ENCODE data around the gene EPB41L2.

Gene EPB41L2

GRCh38 chr6:131084982-131085381, 21.9 kb upstream of the EPB41L2 start:
- Histone ChIP-seq H3K9ac (no peak overlapping the region), H3K36me3 (ENCODE audit: insufficient read depth) (no peaks in the 10 kb centered on the region), H4K20me1 (ENCODE audit: insufficient read depth) (no peaks in the 10 kb centered on the region), H3K27ac (no peak overlapping the region), H3K4me1 (ENCODE audit: low read depth, poor library complexity, severe bottlenecking) (no peaks in the 10 kb centered on the region), H3K4me2 (no peak overlapping the region), H3K27me3 (ENCODE audit: insufficient read depth, low read depth) (no peaks in the 10 kb centered on the region), H3K79me2 (ENCODE audit: insufficient read depth, low read depth) (no peaks in the 10 kb centered on the region), H2AFZ (ENCODE audit: low read depth) (no peak overlapping the region), H3K4me3 (IDR thresholded peaks at IDR 0.05; ENCODE audit: insufficient read depth, low read depth, low read length) (no peak overlapping the region)
- TF ChIP-seq CTCF (conservative IDR thresholded peaks at IDR 0.05; ENCODE audit: low read depth, low read length) = no peak

GRCh38 chr6:131083687-131084086, 20.6 kb upstream of the EPB41L2 start:
- Histone ChIP-seq H3K4me3 (IDR thresholded peaks at IDR 0.05; ENCODE audit: insufficient read depth, low read depth, low read length) (no peak overlapping the region), H3K4me2 (no peak overlapping the region), H3K27ac (no peak overlapping the region), H3K36me3 (ENCODE audit: insufficient read depth) (no peaks in the 10 kb centered on the region), H4K20me1 (ENCODE audit: insufficient read depth) (no peaks in the 10 kb centered on the region), H3K27me3 (ENCODE audit: insufficient read depth, low read depth) (no peaks in the 10 kb centered on the region), H2AFZ (ENCODE audit: low read depth) (no peak overlapping the region), H3K9ac (no peak overlapping the region), H3K4me1 (ENCODE audit: low read depth, poor library complexity, severe bottlenecking) (no peaks in the 10 kb centered on the region), H3K79me2 (ENCODE audit: insufficient read depth, low read depth) (no peaks in the 10 kb centered on the region)
- no peak for TF ChIP-seq CTCF (conservative IDR thresholded peaks at IDR 0.05; ENCODE audit: low read depth, low read length)

GRCh38 chr6:131082335-131082734, 19.3 kb upstream of the EPB41L2 start:
- TF ChIP-seq CTCF (conservative IDR thresholded peaks at IDR 0.05; ENCODE audit: low read depth, low read length) = no peak
- Histone ChIP-seq H2AFZ (ENCODE audit: low read depth) (no peak overlapping the region), H3K27me3 (ENCODE audit: insufficient read depth, low read depth) (no peaks in the 10 kb centered on the region), H4K20me1 (ENCODE audit: insufficient read depth) (no peaks in the 10 kb centered on the region), H3K36me3 (ENCODE audit: insufficient read depth) (no peaks in the 10 kb centered on the region), H3K4me1 (ENCODE audit: low read depth, poor library complexity, severe bottlenecking) (no peaks in the 10 kb centered on the region), H3K27ac (no peak overlapping the region), H3K79me2 (ENCODE audit: insufficient read depth, low read depth) (no peaks in the 10 kb centered on the region), H3K4me3 (IDR thresholded peaks at IDR 0.05; ENCODE audit: insufficient read depth, low read depth, low read length) (no peak overlapping the region), H3K4me2 (no peak overlapping the region), H3K9ac (no peak overlapping the region)

- Histone ChIP-seq H3K4me3 (IDR thresholded peaks at IDR 0.05; ENCODE audit: insufficient read depth, low read depth, low read length) (no peak overlapping the region), H3K4me2 (no peak overlapping the region), H3K27ac (no peak overlapping the region), H3K27me3 (ENCODE audit: insufficient read depth, low read depth) (no peaks in the 10 kb centered on the region), H4K20me1 (ENCODE audit: insufficient read depth) (no peaks in the 10 kb centered on the region), H3K36me3 (ENCODE audit: insufficient read depth) (no peaks in the 10 kb centered on the region), H2AFZ (ENCODE audit: low read depth) (no peak overlapping the region), H3K79me2 (ENCODE audit: insufficient read depth, low read depth) (no peaks in the 10 kb centered on the region), H3K9ac (no peak overlapping the region), H3K4me1 (ENCODE audit: low read depth, poor library complexity, severe bottlenecking) (no peaks in the 10 kb centered on the region)
- TF ChIP-seq CTCF (conservative IDR thresholded peaks at IDR 0.05; ENCODE audit: low read depth, low read length) = no peak
These were observed 17.0 kb upstream of the EPB41L2 start for GRCh38 chr6:131080084-131080483.

- no peak for TF ChIP-seq CTCF (conservative IDR thresholded peaks at IDR 0.05; ENCODE audit: low read depth, low read length)
- H3K4me1 ChIP-seq (ENCODE audit: low read depth, poor library complexity, severe bottlenecking) = no peaks in the 10 kb centered on the region
- H4K20me1 ChIP-seq (ENCODE audit: insufficient read depth) = no peaks in the 10 kb centered on the region
- no peak overlapping the region for H3K4me2 ChIP-seq
- no peak overlapping the region for H3K4me3 ChIP-seq (IDR thresholded peaks at IDR 0.05; ENCODE audit: insufficient read depth, low read depth, low read length)
- H3K27ac ChIP-seq = no peak overlapping the region
- no peak overlapping the region for H3K9ac ChIP-seq
- no peak overlapping the region for H2AFZ ChIP-seq (ENCODE audit: low read depth)
- no peaks in the 10 kb centered on the region for H3K36me3 ChIP-seq (ENCODE audit: insufficient read depth)
- H3K27me3 ChIP-seq (ENCODE audit: insufficient read depth, low read depth) = no peaks in the 10 kb centered on the region
- no peaks in the 10 kb centered on the region for H3K79me2 ChIP-seq (ENCODE audit: insufficient read depth, low read depth)
These were observed 10.5 kb upstream of the EPB41L2 start for GRCh38 chr6:131073577-131073976.

Measured in KMS-11 (cell line).